Lower leg skin (tissue), 3 donors: Measurements from ENCODE around the gene CD93.

Source experiments
- POLR2A ChIP-seq, 2 donors: fragments of 450-650 bp; IDR thresholded peaks; one replicate each; pipeline ENCODE4 v1.6.1; 2016 to 2017; ENCODE audit warnings: antibody characterized with exemption in 2 of 2, mild to moderate bottlenecking in 1 of 2, moderate library complexity in 1 of 2
- TF ChIP-seq, protein P1 (sequence below), 3 donors: fragments of 450-650 bp; IDR thresholded peaks; one replicate each; pipeline ENCODE4 v1.5.1; 2016; ENCODE audit warnings: antibody characterized with exemption in 3 of 3, mild to moderate bottlenecking in 3 of 3, moderate library complexity in 2 of 3

DNA sequence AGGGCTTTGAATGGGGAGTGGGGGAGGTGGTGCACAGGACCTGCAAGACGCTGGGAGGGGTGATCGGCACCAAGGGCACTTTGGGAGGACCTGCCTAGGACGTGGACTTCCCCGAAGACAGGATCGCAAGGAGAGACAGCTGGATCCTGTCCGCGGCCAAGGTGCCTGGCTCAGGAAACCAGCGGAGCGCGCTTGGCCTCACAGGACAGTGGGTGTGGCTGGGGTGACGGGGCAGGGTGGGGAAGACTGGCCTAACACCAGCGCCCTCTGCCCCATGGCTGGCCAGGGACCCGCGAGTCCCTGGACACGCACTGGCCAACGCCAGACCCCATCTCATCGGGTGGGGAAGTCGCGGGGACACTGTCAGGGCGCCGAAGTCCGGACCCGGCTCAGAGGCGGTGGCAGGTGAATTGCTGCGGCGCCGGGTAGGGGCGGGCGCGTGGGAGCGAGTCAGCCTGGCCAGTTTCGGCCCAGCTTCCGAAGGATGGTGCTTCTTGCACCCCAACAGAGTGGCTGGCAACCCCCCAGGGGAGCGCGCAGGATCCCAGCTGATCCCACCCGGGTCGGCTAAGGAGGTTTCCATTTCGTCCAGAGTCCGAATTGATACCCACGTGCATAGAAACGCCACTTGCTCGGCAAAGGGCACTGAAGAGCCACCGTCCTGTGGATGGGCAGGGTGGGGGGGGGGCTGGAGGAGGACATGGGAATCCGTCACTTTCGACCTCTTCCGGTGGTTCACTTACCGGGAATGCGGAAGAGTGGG is 35.9 kb downstream of the CD93 start:
- TF ChIP-seq, protein P1, sequence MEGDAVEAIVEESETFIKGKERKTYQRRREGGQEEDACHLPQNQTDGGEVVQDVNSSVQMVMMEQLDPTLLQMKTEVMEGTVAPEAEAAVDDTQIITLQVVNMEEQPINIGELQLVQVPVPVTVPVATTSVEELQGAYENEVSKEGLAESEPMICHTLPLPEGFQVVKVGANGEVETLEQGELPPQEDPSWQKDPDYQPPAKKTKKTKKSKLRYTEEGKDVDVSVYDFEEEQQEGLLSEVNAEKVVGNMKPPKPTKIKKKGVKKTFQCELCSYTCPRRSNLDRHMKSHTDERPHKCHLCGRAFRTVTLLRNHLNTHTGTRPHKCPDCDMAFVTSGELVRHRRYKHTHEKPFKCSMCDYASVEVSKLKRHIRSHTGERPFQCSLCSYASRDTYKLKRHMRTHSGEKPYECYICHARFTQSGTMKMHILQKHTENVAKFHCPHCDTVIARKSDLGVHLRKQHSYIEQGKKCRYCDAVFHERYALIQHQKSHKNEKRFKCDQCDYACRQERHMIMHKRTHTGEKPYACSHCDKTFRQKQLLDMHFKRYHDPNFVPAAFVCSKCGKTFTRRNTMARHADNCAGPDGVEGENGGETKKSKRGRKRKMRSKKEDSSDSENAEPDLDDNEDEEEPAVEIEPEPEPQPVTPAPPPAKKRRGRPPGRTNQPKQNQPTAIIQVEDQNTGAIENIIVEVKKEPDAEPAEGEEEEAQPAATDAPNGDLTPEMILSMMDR (IDR thresholded peaks at IDR 0.05): no peak
- TF ChIP-seq POLR2A (IDR thresholded peaks at IDR 0.05): no peak
